ENCODE measurements around the gene ZNF436.

The ZNF436 gene

DNA sequence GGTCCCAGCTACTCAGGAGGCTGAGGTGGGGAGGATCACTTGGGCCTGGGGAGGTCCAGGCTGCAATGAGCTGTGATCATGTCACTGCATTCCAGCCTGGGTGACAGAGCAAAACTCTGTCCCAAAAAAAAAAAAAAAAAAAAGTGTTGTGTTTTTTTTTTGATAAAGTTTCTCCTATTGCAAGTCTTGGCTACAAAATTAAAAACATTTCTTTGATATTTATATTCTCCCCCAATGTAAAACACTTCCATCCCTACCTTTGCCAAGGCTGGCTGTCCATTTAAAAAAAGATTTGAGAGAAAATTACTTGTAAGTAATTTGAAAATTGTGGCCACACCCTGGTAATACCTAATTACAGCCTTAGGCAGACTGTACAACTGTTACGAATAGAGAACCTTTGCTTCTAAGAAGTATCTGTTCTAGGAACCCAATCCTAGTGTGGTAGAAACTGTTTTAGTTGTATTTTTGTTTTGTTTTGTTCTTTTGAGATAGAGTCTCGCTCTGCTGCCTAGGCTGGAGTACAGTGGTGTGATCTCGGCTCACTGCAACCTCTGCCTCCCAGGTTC is 11.2 kb downstream of the ZNF436 start:
- H3K4me2 ChIP-seq (ENCODE audit: low read length), result no peak overlapping the region
- H3K27me3 ChIP-seq (ENCODE audit: insufficient read depth, low read length, poor library complexity), result peaks cover 32% of the 10 kb centered on the region
- no peaks in the 10 kb centered on the region for H3K4me1 ChIP-seq (ENCODE audit: control insufficient read depth, low read depth, low read length)
- no peak overlapping the region for H3K56ac ChIP-seq (ENCODE audit: low read length)
- H4K5ac ChIP-seq (ENCODE audit: low read length), result no peak overlapping the region
- H3K79me1 ChIP-seq (ENCODE audit: low read length), result no peaks in the 10 kb centered on the region
- no peak overlapping the region for H2BK120ac ChIP-seq (ENCODE audit: low read depth, low read length)
- WGBS (ENCODE audit: extremely low coverage, insufficient coverage, low lambda C conversion rate), result no CpG with 5 or more reads among the region's 3 CpGs
- no peak overlapping the region for H3K9ac ChIP-seq (ENCODE audit: low read length)
- no peak for DNase-seq
- H3K23ac ChIP-seq (ENCODE audit: low read length), result no peak overlapping the region
- H3K4ac ChIP-seq (ENCODE audit: low read depth, low read length), result no peak overlapping the region
- no peaks in the 10 kb centered on the region for H3K79me2 ChIP-seq (ENCODE audit: control insufficient read depth, insufficient read depth, low read length)
- H2BK15ac ChIP-seq (replicated peaks; ENCODE audit: low read depth), result no peak overlapping the region
- H3K27ac ChIP-seq (ENCODE audit: low read depth, low read length), result no peak overlapping the region
- H4K8ac ChIP-seq (ENCODE audit: low read depth, low read length), result no peak overlapping the region
- peaks cover 11% of the 10 kb centered on the region for H3K36me3 ChIP-seq (ENCODE audit: control insufficient read depth, insufficient read depth, low read length)
- no peak overlapping the region for H3K18ac ChIP-seq (ENCODE audit: low read length)
- no peak overlapping the region for H3K4me3 ChIP-seq (ENCODE audit: low read length)
- H2BK5ac ChIP-seq (ENCODE audit: low read length), result no peak overlapping the region
- H2AK5ac ChIP-seq (ENCODE audit: low read length), result no peak overlapping the region

DNA sequence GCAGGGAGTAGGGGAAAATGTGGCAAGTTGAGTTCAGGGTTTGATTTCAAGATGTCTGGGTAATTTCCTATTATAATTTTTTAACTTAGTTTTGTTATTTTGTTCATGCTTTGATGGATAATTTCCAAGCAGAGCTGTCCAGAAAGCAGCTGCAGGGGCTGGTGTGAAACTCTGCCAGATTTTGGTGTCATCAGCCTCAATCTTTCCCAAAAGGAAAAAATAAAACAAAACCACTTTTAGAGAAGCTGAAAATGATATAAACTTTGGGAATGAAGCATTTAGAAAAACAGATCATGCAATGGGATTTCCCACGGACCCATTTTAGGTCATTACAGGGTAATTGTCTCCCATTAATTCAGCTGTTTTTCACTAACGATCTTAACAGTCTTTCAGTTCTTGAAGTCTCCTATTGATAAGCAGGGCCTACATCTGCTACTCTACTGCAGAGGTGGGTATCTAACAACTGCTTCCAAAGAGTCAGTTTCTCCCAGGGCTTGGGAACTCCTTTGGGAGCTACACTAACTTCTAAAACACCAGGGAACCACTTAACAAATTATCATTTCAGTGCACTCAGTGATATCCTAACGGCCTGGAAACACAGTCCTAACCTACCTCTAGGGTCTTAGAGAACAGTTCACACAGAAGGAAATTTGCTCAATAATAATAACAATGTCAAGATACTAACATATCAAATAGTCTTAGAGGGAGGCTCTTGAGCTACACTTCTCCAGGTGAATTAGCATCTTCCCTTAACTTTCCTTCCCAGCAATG is 12.3 kb downstream of the ZNF436 start:
- H3K18ac ChIP-seq (ENCODE audit: low read length), result no peak overlapping the region
- H4K5ac ChIP-seq (ENCODE audit: low read length), result no peak overlapping the region
- H2BK120ac ChIP-seq (ENCODE audit: low read depth, low read length), result no peak overlapping the region
- no peak overlapping the region for H3K4me3 ChIP-seq (ENCODE audit: low read length)
- H2AK5ac ChIP-seq (ENCODE audit: low read length), result no peak overlapping the region
- H3K36me3 ChIP-seq (ENCODE audit: control insufficient read depth, insufficient read depth, low read length), result peaks cover 5% of the 10 kb centered on the region
- no peak overlapping the region for H3K56ac ChIP-seq (ENCODE audit: low read length)
- no peaks in the 10 kb centered on the region for H3K4me1 ChIP-seq (ENCODE audit: control insufficient read depth, low read depth, low read length)
- H3K23ac ChIP-seq (ENCODE audit: low read length), result no peak overlapping the region
- H2BK15ac ChIP-seq (replicated peaks; ENCODE audit: low read depth), result no peak overlapping the region
- no peak overlapping the region for H3K9ac ChIP-seq (ENCODE audit: low read length)
- WGBS (ENCODE audit: extremely low coverage, insufficient coverage, low lambda C conversion rate), result no CpG with 5 or more reads among the region's 3 CpGs
- no peaks in the 10 kb centered on the region for H3K79me2 ChIP-seq (ENCODE audit: control insufficient read depth, insufficient read depth, low read length)
- no peak overlapping the region for H4K8ac ChIP-seq (ENCODE audit: low read depth, low read length)
- no peak overlapping the region for H3K4me2 ChIP-seq (ENCODE audit: low read length)
- H2BK5ac ChIP-seq (ENCODE audit: low read length), result no peak overlapping the region
- peaks cover 35% of the 10 kb centered on the region for H3K27me3 ChIP-seq (ENCODE audit: insufficient read depth, low read length, poor library complexity)
- no peak for DNase-seq
- no peak overlapping the region for H3K27ac ChIP-seq (ENCODE audit: low read depth, low read length)
- H3K4ac ChIP-seq (ENCODE audit: low read depth, low read length), result no peak overlapping the region
- H3K79me1 ChIP-seq (ENCODE audit: low read length), result no peaks in the 10 kb centered on the region

- Histone ChIP-seq H3K56ac (ENCODE audit: low read length) (no peak overlapping the region), H3K4ac (ENCODE audit: low read depth, low read length) (no peak overlapping the region), H4K8ac (ENCODE audit: low read depth, low read length) (no peak overlapping the region), H3K27ac (ENCODE audit: low read depth, low read length) (no peak overlapping the region), H3K79me1 (ENCODE audit: low read length) (no peaks in the 10 kb centered on the region), H4K5ac (ENCODE audit: low read length) (no peak overlapping the region), H2AK5ac (ENCODE audit: low read length) (no peak overlapping the region), H3K4me1 (ENCODE audit: control insufficient read depth, low read depth, low read length) (no peaks in the 10 kb centered on the region), H3K18ac (ENCODE audit: low read length) (no peak overlapping the region), H3K4me3 (ENCODE audit: low read length) (no peak overlapping the region), H3K36me3 (ENCODE audit: control insufficient read depth, insufficient read depth, low read length) (peaks cover 3% of the 10 kb centered on the region), H3K4me2 (ENCODE audit: low read length) (no peak overlapping the region), H2BK120ac (ENCODE audit: low read depth, low read length) (no peak overlapping the region), H2BK5ac (ENCODE audit: low read length) (no peak overlapping the region), H3K79me2 (ENCODE audit: control insufficient read depth, insufficient read depth, low read length) (no peaks in the 10 kb centered on the region), H3K23ac (ENCODE audit: low read length) (no peak overlapping the region), H3K9ac (ENCODE audit: low read length) (no peak overlapping the region), H3K27me3 (ENCODE audit: insufficient read depth, low read length, poor library complexity) (peaks cover 37% of the 10 kb centered on the region), H2BK15ac (replicated peaks; ENCODE audit: low read depth) (no peak overlapping the region)
- no peak for DNase-seq
- no CpG with 5 or more reads among the region's 8 CpGs for WGBS (ENCODE audit: extremely low coverage, insufficient coverage, low lambda C conversion rate)
These were observed 13.0 kb downstream of the ZNF436 start for GRCh38 chr1:23356471-23357137.

DNA sequence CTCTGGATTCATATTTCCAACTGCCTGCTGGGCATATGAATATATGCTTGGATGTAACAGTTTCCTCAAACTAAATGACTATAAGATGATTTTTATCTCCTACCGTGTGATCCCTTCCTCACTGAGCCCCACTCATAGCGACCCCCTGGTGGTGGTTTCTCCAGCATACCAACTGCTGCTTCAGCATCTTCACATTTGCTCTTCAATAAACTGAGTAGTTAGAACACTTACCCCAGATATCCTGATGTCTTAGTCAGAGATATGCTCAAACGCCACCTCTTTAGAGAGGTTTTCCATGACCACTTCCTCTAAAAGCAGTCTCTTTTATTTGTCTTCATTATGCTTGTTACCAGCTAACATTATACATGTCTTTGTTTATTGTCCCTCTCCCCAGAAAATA is 15.4 kb downstream of the ZNF436 start:
- H3K18ac ChIP-seq (ENCODE audit: low read length), result no peak overlapping the region
- no peak overlapping the region for H2BK15ac ChIP-seq (replicated peaks; ENCODE audit: low read depth)
- H3K27me3 ChIP-seq (ENCODE audit: insufficient read depth, low read length, poor library complexity), result peaks cover 34% of the 10 kb centered on the region
- no peaks in the 10 kb centered on the region for H3K79me2 ChIP-seq (ENCODE audit: control insufficient read depth, insufficient read depth, low read length)
- H2AK5ac ChIP-seq (ENCODE audit: low read length), result no peak overlapping the region
- no peak overlapping the region for H3K4ac ChIP-seq (ENCODE audit: low read depth, low read length)
- H4K8ac ChIP-seq (ENCODE audit: low read depth, low read length), result no peak overlapping the region
- no peak overlapping the region for H3K56ac ChIP-seq (ENCODE audit: low read length)
- WGBS (ENCODE audit: extremely low coverage, insufficient coverage, low lambda C conversion rate), result no CpG with 5 or more reads among the region's 3 CpGs
- no peak overlapping the region for H2BK5ac ChIP-seq (ENCODE audit: low read length)
- H3K4me3 ChIP-seq (ENCODE audit: low read length), result no peak overlapping the region
- no peak overlapping the region for H3K23ac ChIP-seq (ENCODE audit: low read length)
- H3K79me1 ChIP-seq (ENCODE audit: low read length), result no peaks in the 10 kb centered on the region
- no peak for DNase-seq
- no peaks in the 10 kb centered on the region for H3K36me3 ChIP-seq (ENCODE audit: control insufficient read depth, insufficient read depth, low read length)
- no peaks in the 10 kb centered on the region for H3K4me1 ChIP-seq (ENCODE audit: control insufficient read depth, low read depth, low read length)
- no peak overlapping the region for H2BK120ac ChIP-seq (ENCODE audit: low read depth, low read length)
- no peak overlapping the region for H3K9ac ChIP-seq (ENCODE audit: low read length)
- no peak overlapping the region for H3K27ac ChIP-seq (ENCODE audit: low read depth, low read length)
- no peak overlapping the region for H3K4me2 ChIP-seq (ENCODE audit: low read length)
- H4K5ac ChIP-seq (ENCODE audit: low read length), result no peak overlapping the region

DNA sequence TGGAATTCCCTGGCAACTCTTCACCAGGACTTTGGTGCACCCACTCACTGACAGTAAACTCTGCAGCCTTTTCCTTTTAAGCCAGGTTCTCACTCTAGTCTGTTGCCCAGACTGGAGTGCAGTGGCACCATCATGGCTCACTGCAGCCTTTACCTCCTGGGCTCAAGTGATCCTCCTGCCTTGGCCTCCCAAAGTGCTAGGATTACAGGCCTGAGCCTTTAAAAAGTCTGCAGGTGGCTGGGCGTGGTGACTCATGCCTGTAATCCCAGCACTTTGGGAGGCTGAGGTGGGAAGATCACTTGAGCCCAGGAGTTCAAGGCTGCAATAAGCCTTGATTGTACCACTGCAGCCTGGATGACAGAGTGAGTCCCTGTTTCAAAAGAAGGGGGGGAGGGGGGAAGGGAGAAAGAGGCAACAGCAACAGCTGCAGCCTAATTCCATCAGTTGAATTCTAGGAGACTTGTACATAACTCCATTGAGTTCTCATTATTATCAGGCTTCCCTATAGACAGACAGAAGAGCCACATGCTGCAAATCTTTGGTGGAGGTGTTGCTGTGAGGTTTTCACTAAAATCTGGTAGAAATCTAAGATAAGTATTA is 17.4 kb downstream of the ZNF436 start:
- no peaks in the 10 kb centered on the region for H3K79me1 ChIP-seq (ENCODE audit: low read length)
- WGBS (ENCODE audit: extremely low coverage, insufficient coverage, low lambda C conversion rate), result no CpG with 5 or more reads among the region's 1 CpG
- no peak overlapping the region for H4K5ac ChIP-seq (ENCODE audit: low read length)
- no peak overlapping the region for H3K9ac ChIP-seq (ENCODE audit: low read length)
- H2BK120ac ChIP-seq (ENCODE audit: low read depth, low read length), result no peak overlapping the region
- H3K27ac ChIP-seq (ENCODE audit: low read depth, low read length), result no peak overlapping the region
- H3K79me2 ChIP-seq (ENCODE audit: control insufficient read depth, insufficient read depth, low read length), result no peaks in the 10 kb centered on the region
- peaks cover 29% of the 10 kb centered on the region for H3K27me3 ChIP-seq (ENCODE audit: insufficient read depth, low read length, poor library complexity)
- H2BK5ac ChIP-seq (ENCODE audit: low read length), result no peak overlapping the region
- no peaks in the 10 kb centered on the region for H3K4me1 ChIP-seq (ENCODE audit: control insufficient read depth, low read depth, low read length)
- H3K56ac ChIP-seq (ENCODE audit: low read length), result no peak overlapping the region
- H4K8ac ChIP-seq (ENCODE audit: low read depth, low read length), result no peak overlapping the region
- H3K36me3 ChIP-seq (ENCODE audit: control insufficient read depth, insufficient read depth, low read length), result no peaks in the 10 kb centered on the region
- H3K4me2 ChIP-seq (ENCODE audit: low read length), result no peak overlapping the region
- H3K4me3 ChIP-seq (ENCODE audit: low read length), result no peak overlapping the region
- H2BK15ac ChIP-seq (replicated peaks; ENCODE audit: low read depth), result no peak overlapping the region
- DNase-seq, result no peak
- no peak overlapping the region for H2AK5ac ChIP-seq (ENCODE audit: low read length)
- no peak overlapping the region for H3K18ac ChIP-seq (ENCODE audit: low read length)
- no peak overlapping the region for H3K4ac ChIP-seq (ENCODE audit: low read depth, low read length)
- no peak overlapping the region for H3K23ac ChIP-seq (ENCODE audit: low read length)

All from mesendoderm (in vitro differentiated cells).